Neutrophil (primary cell): Measurements from ENCODE around the gene TKFC.

Source experiments
- H3K27ac ChIP-seq: fragments of 200-600 bp; sonication (generic); 2 replicates; pipeline ENCODE4 v1.5.1; 2016; ENCODE audit warnings: mild to moderate bottlenecking, moderate library complexity
- H3K27me3 ChIP-seq: fragments of 200-600 bp; sonication (generic); 2 replicates; pipeline ENCODE4 v1.6.0; 2016; ENCODE audit warnings: mild to moderate bottlenecking
- H3K36me3 ChIP-seq: fragments of 200-600 bp; sonication (generic); 2 replicates; pipeline ENCODE4 v1.5.1; 2017
- H3K4me1 ChIP-seq, 2 experiments: fragments of 200-600 bp in 1 of 2; sonication (generic) in 1 of 2; 1 replicate in 1 of 2; 2 replicates in 1 of 2; pipeline versions ENCODE4 v1.5.1 to v1.6.1; 2013 to 2016; ENCODE audit warnings: low read depth in 1 of 2, low read length in 1 of 2, mild to moderate bottlenecking in 1 of 2, moderate library complexity in 1 of 2; ENCODE audit not compliant: control insufficient read depth in 1 of 2, insufficient read depth in 1 of 2
- H3K4me3 ChIP-seq, 2 experiments: fragments of 200-600 bp in 1 of 2; sonication (generic) in 1 of 2; 1 replicate in 1 of 2; 2 replicates in 1 of 2; pipeline ENCODE4 v1.5.1; 2013 to 2016; ENCODE audit warnings: low read depth in 1 of 2, low read length in 1 of 2, mild to moderate bottlenecking in 1 of 2, moderate library complexity in 1 of 2
- H3K9me3 ChIP-seq: fragments of 200-600 bp; sonication (generic); 2 replicates; pipeline ENCODE4 v1.5.1; 2016
- CTCF ChIP-seq: fragments of 200-600 bp; sonication (generic); IDR thresholded peaks from 2 replicates; pipeline ENCODE4 v1.5.1; 2016; ENCODE audit warnings: antibody characterized with exemption

TKFC gene

GRCh38 chr11:61364012-61364675 is 31.1 kb downstream of the TKFC start:
- Histone ChIP-seq H3K9me3 (no peaks in the 10 kb centered on the region), H3K27me3 (no peaks in the 10 kb centered on the region), H3K27ac (no peak overlapping the region), H3K4me1 (peaks cover 24 to 27% of the 10 kb centered on the region in 2 experiments), H3K36me3 (peaks cover 44% of the 10 kb centered on the region), H3K4me3 (no peak overlapping the region)
- TF ChIP-seq CTCF: no peak

GRCh38 chr11:61367406-61367805 is 34.4 kb downstream of the TKFC start:
- Histone ChIP-seq H3K9me3 (no peaks in the 10 kb centered on the region), H3K36me3 (peaks cover 57% of the 10 kb centered on the region), H3K4me1 (peaks cover 10 to 14% of the 10 kb centered on the region in 2 experiments), H3K27ac (no peak overlapping the region), H3K4me3 (no peak overlapping the region), H3K27me3 (no peaks in the 10 kb centered on the region)
- no peak for TF ChIP-seq CTCF

DNA sequence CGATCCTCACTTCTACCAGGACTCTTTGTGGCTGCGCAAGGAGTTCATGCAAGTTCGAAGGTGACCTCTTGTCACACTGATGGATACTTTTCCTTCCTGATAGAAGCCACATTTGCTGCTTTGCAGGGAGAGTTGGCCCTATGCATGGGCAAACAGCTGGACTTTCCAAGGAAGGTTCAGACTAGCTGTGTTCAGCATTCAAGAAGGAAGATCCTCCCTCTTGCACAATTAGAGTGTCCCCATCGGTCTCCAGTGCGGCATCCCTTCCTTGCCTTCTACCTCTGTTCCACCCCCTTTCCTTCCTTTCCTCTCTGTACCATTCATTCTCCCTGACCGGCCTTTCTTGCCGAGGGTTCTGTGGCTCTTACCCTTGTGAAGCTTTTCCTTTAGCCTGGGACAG is 35.6 kb downstream of the TKFC start:
- no peak overlapping the region for H3K4me3 ChIP-seq
- no peak overlapping the region for H3K27ac ChIP-seq
- peaks cover 0 to 2% of the 10 kb centered on the region in 2 experiments for H3K4me1 ChIP-seq
- no peak for TF ChIP-seq CTCF
- H3K9me3 ChIP-seq: no peaks in the 10 kb centered on the region
- no peaks in the 10 kb centered on the region for H3K27me3 ChIP-seq
- H3K36me3 ChIP-seq: peaks cover 57% of the 10 kb centered on the region

GRCh38 chr11:61369372-61370348 is 36.6 kb downstream of the TKFC start:
- Histone ChIP-seq H3K4me1 (no peaks in the 10 kb centered on the region), H3K9me3 (no peaks in the 10 kb centered on the region), H3K27me3 (no peaks in the 10 kb centered on the region), H3K27ac (no peak overlapping the region), H3K36me3 (peaks cover 52% of the 10 kb centered on the region), H3K4me3 (no peak overlapping the region)
- no peak for TF ChIP-seq CTCF

DNA sequence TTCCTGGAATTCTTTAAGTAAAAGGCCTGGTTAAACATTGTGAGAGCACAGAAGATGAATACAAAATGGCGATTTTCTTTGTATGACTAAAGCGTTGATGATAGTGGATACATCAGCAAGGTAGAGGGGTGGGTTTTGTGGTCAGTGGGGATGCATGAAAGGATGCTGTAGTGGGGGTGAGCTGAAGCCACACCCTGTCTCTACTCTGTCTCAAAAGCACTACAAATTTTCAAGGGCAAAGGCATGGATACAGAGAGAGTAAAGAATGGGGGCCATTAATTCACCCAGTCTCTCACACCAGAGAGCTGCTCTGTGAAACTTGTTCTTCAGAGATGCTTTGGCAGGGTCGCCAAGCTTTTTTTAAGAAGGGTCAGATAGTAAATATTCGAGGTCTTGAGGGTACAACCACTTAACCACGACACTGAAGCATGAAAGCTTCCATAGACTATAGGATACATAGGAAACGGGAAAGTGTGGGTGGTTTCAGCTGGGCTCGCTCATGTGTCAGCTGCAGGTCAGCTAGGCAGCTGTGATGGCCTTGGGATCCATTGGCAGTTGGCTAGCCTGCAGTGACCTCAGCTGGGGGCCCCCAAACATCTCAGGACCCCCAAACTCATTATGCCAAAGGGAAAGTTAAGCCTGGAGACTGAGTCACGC is 37.4 kb downstream of the TKFC start:
- Histone ChIP-seq H3K36me3 (peaks cover 47% of the 10 kb centered on the region), H3K4me1 (no peaks in the 10 kb centered on the region), H3K27ac (no peak overlapping the region), H3K4me3 (no peak overlapping the region), H3K9me3 (no peaks in the 10 kb centered on the region), H3K27me3 (no peaks in the 10 kb centered on the region)
- no peak for TF ChIP-seq CTCF
